Osteocyte (in vitro differentiated cells): ENCODE results near the gene FAM149B1. TPM values are rescaled to one million over a fixed set of nuclear protein-coding genes. Genes with fewer than 3 reads are reported as not detected.

Source experiments
- DNase-seq: peaks from one replicate; pipeline ENCODE4 v3.0.0; 2021; ENCODE audit warnings: mixed read lengths; ENCODE audit not compliant: unreplicated experiment; ENCODE audit errors: extremely low spot score
- H3K27ac Mint-ChIP-seq: one replicate; pipeline ENCODE4 v1.8.0; 2021; ENCODE audit warnings: mild to moderate bottlenecking, mixed read lengths; ENCODE audit not compliant: unreplicated experiment
- H3K27me3 Mint-ChIP-seq: one replicate; pipeline ENCODE4 v1.8.0; 2021; ENCODE audit warnings: mixed read lengths; ENCODE audit not compliant: unreplicated experiment
- H3K36me3 Mint-ChIP-seq: one replicate; pipeline ENCODE4 v1.8.0; 2021; ENCODE audit warnings: mixed read lengths; ENCODE audit not compliant: unreplicated experiment
- H3K4me1 Mint-ChIP-seq: one replicate; pipeline ENCODE4 v1.8.0; 2021; ENCODE audit warnings: mixed read lengths; ENCODE audit not compliant: unreplicated experiment
- H3K4me3 Mint-ChIP-seq: one replicate; pipeline ENCODE4 v1.8.0; 2021; ENCODE audit warnings: mild to moderate bottlenecking, moderate library complexity, mixed read lengths; ENCODE audit not compliant: unreplicated experiment
- H3K9me3 Mint-ChIP-seq: one replicate; pipeline ENCODE4 v1.8.0; 2021; ENCODE audit warnings: mixed read lengths; ENCODE audit not compliant: unreplicated experiment
- total RNA-seq: library from RNA; stranded (reverse); gene quantifications from 2 replicates; pipeline ENCODE4 v1.2.1, GENCODE V29; 2021
- TF ChIP-seq, protein P1 (sequence below): fragments of 200-600 bp; sonication (generic); IDR thresholded peaks from 2 replicates; pipeline ENCODE4 v1.5.0; 2021; ENCODE audit warnings: antibody characterized with exemption, mild to moderate bottlenecking, moderate library complexity

FAM149B1 gene
- total RNA-seq, 1 donor from 2014 or later = 21.4 TPM

GRCh38 chr10:73228247-73228646 is 60.3 kb downstream of the FAM149B1 start:
- TF ChIP-seq, protein P1, sequence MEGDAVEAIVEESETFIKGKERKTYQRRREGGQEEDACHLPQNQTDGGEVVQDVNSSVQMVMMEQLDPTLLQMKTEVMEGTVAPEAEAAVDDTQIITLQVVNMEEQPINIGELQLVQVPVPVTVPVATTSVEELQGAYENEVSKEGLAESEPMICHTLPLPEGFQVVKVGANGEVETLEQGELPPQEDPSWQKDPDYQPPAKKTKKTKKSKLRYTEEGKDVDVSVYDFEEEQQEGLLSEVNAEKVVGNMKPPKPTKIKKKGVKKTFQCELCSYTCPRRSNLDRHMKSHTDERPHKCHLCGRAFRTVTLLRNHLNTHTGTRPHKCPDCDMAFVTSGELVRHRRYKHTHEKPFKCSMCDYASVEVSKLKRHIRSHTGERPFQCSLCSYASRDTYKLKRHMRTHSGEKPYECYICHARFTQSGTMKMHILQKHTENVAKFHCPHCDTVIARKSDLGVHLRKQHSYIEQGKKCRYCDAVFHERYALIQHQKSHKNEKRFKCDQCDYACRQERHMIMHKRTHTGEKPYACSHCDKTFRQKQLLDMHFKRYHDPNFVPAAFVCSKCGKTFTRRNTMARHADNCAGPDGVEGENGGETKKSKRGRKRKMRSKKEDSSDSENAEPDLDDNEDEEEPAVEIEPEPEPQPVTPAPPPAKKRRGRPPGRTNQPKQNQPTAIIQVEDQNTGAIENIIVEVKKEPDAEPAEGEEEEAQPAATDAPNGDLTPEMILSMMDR = no peak
- no peak for DNase-seq
- no peak overlapping the region for H3K4me3 Mint-ChIP-seq
- H3K4me1 Mint-ChIP-seq = no peaks in the 10 kb centered on the region
- no peaks in the 10 kb centered on the region for H3K9me3 Mint-ChIP-seq
- H3K36me3 Mint-ChIP-seq = peaks cover 28% of the 10 kb centered on the region
- H3K27me3 Mint-ChIP-seq = no peaks in the 10 kb centered on the region
- H3K27ac Mint-ChIP-seq = no peak overlapping the region

GRCh38 chr10:73229567-73229966 is 61.6 kb downstream of the FAM149B1 start:
- Mint-ChIP-seq H3K36me3 (peaks cover 31% of the 10 kb centered on the region), H3K9me3 (no peaks in the 10 kb centered on the region), H3K27me3 (no peaks in the 10 kb centered on the region), H3K27ac (no peak overlapping the region), H3K4me1 (no peaks in the 10 kb centered on the region), H3K4me3 (no peak overlapping the region)
- TF ChIP-seq, protein P1 = no peak
- no peak for DNase-seq

DNA sequence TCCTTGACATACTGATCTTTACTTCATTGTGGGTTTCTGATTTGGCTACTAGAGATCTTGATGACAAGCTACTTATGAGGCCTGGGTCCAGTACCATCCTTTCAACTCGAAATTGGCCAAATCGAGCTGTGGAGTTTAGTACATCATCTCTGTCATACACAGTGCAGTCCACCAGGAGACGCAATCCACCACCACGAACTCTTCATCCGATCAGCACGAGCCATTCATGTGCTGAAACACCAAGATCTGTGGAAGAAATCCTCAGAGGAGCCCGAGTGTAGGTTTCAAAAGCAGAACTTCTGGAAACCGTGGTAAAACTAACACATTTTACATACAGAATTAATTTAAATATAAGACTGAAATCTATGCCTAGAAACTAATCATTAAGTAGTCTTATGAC is 65.0 kb downstream of the FAM149B1 start:
- Mint-ChIP-seq H3K4me1 (no peaks in the 10 kb centered on the region), H3K9me3 (no peaks in the 10 kb centered on the region), H3K27me3 (no peaks in the 10 kb centered on the region), H3K36me3 (peaks cover 30% of the 10 kb centered on the region), H3K27ac (no peak overlapping the region), H3K4me3 (no peak overlapping the region)
- DNase-seq = no peak
- TF ChIP-seq, protein P1 = peak; percentile 8

DNA sequence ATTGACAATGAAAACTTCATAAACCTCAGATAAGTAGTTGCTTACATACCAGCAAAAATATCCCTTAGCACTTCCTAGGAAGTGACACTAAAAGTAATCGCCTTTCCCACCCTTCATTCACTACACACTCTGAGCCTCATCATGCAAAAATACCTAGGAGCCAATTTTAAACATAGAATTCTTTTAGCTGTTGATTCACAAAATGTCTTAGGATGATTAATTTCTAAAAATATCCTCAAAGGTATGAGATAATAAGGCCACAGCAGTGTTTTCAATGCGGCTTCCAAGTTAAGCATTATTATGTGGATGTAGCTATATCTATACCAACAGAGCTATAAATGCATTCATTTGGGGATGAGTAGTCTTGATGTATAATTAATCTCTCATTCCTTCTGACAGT is 66.0 kb downstream of the FAM149B1 start:
- no peaks in the 10 kb centered on the region for H3K4me1 Mint-ChIP-seq
- TF ChIP-seq, protein P1 = no peak
- H3K36me3 Mint-ChIP-seq = peaks cover 24% of the 10 kb centered on the region
- no peak for DNase-seq
- no peak overlapping the region for H3K4me3 Mint-ChIP-seq
- H3K27me3 Mint-ChIP-seq = no peaks in the 10 kb centered on the region
- H3K27ac Mint-ChIP-seq = no peak overlapping the region
- H3K9me3 Mint-ChIP-seq = no peaks in the 10 kb centered on the region

GRCh38 chr10:73234695-73235094 is 66.8 kb downstream of the FAM149B1 start:
- DNase-seq = no peak
- peaks cover 24% of the 10 kb centered on the region for H3K36me3 Mint-ChIP-seq
- H3K4me3 Mint-ChIP-seq = no peak overlapping the region
- no peak overlapping the region for H3K27ac Mint-ChIP-seq
- TF ChIP-seq, protein P1 = no peak
- no peaks in the 10 kb centered on the region for H3K27me3 Mint-ChIP-seq
- H3K4me1 Mint-ChIP-seq = no peaks in the 10 kb centered on the region
- H3K9me3 Mint-ChIP-seq = no peaks in the 10 kb centered on the region
